DMS79 (cell line): ENCODE results near the gene TRIM51.
"Not testable (repeated sequence)": the region's sequence is repeated elsewhere in the genome, so short reads cannot be mapped to it uniquely, and the experiment has no call there.

Experiments used
- DNase-seq: peaks from one replicate; lab custom pipeline; 2025; lab: John Stamatoyannopoulos, UW

Gene TRIM51, protein sequence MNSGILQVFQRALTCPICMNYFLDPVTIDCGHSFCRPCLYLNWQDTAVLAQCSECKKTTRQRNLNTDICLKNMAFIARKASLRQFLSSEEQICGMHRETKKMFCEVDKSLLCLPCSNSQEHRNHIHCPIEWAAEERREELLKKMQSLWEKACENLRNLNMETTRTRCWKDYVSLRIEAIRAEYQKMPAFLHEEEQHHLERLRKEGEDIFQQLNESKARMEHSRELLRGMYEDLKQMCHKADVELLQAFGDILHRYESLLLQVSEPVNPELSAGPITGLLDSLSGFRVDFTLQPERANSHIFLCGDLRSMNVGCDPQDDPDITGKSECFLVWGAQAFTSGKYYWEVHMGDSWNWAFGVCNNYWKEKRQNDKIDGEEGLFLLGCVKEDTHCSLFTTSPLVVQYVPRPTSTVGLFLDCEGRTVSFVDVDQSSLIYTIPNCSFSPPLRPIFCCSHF

DNA sequence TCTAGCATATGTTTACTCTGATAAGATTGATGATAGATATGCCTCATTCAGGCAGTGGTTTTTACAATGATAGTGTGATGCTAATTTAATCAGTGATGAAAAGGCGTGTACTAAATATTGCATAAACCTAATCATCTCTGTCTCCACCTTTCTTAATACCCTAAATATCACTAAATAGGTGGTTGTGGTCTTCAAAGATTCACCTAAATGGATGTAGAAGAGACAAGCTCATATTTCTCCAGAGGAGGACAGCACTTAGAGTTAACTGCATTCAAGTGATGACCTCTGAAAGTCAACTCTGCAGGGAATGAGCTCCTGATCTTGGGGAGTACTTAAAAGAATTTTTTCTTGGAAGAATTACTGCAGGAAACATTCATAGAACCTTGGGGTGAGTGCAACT is at the start of gene TRIM51:
TRIM51 (plus strand) TSS at position 301 of the 400 bp plus-strand sequence. CDS start 2,132 bp downstream, outside the sequence.
- not testable (repeated sequence) for DNase-seq

DNA sequence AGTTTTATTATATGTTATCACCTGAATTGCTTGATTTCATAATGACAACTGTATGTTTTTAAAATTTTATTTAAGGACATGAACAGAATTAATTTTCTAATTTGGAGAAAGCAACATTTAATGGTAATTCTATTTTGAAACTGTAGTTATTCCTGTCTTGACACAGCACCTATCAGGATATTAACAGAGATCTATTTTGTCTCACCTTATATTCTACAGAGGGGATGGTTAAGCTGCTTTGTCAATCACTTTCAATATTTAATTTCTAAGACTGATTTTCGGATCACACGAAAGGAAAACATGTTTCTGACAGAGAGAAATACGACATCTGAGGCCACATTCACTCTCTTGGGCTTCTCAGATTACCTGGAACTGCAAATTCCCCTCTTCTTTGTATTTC is 44.6 kb upstream of the TRIM51 start, which contains the start of gene OR5D16:
OR5D16 (plus strand) TSS at position 301 of the 400 bp plus-strand sequence; CDS start at position 301, 0 bp downstream.
- DNase-seq: no peak

DNA sequence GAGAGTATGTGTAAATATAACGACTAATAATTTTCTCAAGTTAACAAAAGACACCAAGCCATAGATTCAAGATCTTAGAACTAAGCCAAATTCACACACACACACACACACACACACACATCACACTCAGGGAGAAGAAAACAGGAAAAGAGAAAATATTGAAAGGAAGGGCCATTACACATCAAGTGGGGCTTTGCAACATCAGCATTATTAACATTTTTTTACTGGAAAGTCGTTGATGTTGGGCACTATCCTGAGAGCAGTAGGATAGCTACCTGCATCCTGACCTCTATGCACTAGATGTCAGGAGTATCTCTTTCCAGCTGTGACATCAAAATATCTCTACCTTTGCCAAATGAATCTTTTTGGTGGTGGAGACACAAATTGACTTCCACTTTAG is 35.6 kb upstream of the TRIM51 start:
- no peak for DNase-seq

DNA sequence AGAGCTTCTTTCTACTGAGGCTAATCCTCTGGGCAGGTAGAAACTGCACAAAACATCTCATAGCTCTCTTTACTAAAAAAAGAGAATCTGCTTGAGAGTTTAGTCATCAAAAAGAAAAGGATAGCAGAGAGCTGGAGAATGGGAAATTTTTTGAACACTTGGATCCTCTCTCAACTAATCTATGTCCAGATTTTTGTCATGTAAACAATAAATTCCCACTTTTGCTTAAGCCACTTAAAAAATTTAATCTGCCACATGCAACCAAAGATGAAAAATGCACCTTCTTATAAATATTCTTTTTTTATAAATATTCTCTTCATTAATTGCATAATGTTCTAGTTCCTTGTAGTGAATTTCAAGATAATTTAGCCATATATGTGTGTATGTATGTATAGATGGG is 34.1 kb upstream of the TRIM51 start:
- DNase-seq: no peak

DNA sequence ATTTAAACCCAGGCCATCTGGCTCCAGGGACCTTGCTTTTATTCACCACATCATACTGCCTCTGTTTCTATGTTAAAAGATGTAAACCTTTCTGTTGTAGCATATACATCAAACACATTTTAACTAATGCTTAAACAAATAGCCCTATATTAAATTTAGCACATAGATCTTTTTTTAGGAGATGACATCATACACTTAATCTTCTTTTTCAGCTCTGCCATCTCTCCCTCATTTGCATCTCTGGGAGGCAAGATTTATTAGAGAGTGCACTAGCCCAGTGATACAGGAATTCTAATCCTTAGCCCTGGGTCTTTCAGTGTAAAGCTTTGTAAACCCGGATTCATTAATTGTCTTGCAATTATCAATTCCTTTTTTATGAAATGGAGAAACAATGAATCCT is 31.0 kb upstream of the TRIM51 start:
- DNase-seq: no peak

DNA sequence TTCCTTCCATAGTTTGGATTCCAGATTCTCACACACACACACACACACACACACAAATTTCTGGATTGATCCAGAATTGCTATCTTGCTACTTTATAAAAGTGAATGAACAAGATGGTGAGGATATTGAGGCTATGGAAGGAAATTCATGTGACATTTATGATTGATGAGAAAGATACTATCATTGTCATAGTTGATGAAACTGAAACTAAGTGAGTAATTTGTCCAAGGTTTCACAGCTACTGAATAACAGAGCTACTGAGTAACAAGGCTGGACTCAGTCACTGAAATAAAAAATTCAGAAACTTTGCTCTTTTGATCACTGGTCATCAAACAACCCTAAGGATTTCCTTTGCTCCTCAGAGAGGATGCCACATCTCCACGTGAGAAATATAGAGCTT is 28.4 kb upstream of the TRIM51 start:
- DNase-seq: no peak

DNA sequence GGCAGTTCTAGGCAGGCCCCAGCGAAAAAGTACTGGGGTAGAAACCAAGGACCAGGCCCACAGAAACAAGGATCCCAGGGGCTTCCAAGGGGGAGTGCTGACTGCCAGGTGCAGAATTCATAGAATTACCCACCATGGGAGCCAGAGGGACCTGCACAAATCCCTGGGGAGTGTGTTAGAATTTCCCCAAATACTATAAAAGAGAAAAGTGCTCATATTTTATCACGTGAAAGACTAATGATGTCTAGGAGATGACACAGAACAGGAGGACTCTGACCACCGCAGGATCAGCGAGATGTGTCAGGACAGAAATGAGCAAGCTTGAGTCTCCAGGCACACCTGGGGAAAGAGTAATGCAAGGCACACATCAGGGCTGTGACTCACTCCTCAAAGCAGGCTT is 15.7 kb upstream of the TRIM51 start:
- DNase-seq: not testable (repeated sequence)

DNA sequence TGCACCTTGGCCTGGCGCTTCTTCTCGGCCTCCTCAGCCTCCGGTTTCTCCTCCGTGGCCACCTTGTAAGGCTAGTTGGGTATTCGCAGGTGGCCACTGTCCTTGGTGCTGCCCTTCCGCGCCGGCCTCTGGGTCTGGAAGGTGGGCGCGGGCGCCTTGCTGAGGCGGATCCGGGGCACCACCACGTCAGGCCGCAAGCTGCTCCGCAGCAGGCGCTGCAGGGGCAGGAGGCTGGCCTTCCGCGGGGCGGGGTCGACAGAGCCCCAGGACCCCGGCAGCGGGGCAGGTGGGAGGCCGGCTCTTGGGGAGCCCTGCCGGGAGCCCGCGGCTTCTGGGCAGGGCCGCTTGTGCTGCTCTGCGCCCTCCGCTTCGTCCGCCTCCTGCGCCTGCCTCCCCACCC is 10.4 kb upstream of the TRIM51 start:
- not testable (repeated sequence) for DNase-seq

DNA sequence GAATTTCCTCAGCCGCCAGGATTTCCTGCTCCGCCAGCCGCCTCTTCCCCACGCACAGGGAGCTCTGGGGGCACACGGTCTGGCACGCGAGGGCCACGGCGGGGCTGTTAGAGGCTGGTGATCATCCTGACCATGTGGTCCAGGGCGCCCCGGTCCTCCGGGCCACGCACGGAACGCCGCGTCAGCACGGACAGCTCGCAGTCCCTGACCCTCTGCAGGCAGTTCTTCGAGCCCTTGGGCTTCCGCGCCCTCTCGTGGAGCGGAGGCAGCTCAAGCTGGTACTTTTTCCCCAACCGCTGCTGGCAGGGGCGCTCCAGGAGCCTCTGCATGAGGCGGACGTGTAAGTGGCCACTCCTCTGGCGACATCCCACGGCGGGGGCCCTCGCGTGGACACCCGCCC is 10.0 kb upstream of the TRIM51 start:
- not testable (repeated sequence) for DNase-seq

DNA sequence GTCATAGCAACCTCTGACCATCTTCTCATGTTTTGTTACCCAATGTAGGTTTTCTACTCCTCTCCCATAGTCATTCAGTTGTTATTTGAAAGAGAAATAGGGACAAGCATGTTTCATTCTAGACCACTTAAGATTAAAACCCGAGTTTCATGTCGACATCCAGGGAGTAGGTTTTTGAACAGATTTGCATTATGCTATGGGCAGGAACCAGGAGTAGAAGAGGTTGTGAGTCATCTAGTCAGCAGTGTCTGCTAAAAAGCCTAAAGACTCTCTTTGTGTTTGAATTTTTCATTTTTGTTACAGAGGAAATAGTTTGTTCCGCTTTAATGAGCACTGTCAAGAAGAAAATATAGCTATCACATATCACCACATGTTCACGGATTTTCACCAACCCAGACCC is 1.9 kb downstream of the TRIM51 start:
- DNase-seq: not testable (repeated sequence)

DNA sequence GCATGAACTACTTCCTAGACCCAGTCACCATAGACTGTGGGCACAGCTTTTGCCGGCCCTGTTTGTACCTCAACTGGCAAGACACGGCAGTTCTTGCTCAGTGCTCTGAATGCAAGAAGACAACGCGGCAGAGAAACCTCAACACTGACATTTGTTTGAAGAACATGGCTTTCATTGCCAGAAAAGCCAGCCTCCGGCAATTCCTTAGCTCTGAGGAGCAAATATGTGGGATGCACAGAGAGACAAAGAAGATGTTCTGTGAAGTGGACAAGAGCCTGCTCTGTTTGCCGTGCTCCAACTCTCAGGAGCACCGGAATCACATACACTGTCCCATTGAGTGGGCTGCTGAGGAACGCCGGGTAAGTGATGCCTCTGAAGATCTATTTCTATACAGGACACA is 2.4 kb downstream of the TRIM51 start:
- DNase-seq: not testable (repeated sequence)

DNA sequence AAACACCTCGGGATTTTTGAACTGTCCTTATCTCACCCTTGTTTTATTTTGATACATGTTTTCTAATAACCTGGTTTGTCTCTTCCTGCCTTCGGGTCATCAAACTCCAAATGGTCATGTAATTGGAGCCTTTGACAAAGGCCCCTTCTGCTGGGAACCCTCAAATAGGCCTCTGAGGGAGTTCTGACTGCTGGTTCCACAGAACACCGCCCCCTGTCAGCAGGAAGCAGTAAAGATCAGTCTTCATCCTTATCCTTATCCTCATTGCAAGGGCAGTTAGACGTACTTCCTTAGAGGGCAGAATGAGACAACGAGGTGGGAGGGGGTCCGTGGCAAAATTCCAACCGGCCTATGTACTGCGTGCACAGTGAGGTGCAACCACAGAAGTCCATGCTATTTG is 12.1 kb downstream of the TRIM51 start:
- no peak for DNase-seq

DNA sequence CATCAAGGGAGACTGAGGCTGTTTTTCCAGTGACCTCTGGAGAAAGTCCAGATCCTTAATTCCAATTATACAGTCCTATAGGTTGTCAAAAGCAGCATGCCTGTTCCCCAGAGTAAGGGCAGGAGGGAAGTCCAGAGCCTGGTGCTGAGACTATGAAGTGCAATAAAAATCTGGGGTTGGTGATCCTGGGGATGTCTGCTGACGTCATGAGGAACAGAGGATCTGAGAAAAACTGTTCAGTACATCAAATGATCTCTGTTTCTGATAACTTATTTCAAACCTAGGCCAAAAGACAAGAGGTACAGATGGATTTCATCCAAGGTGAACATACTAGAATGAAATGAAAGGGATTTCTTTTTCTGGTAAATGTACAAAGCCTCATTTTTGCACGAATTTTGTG is 19.2 kb downstream of the TRIM51 start:
- no peak for DNase-seq

DNA sequence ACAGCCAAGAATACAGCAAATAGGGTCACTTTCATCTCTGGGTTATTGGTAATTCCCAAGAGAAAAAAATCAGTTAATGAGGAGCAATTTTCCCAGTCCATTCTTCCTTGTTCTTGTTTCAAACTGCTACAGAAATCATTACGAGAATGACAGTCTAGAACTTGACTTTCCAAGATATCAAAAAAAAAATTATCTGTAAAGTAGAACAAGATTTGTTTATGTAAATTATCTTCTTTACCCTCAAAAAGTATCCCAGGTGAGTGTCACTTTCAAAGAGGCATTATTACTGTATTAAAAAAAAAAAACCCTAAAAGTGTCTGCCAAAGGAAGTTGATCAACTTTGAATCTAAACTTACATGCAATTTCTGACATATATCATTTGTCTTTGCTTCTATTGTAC is 31.4 kb downstream of the TRIM51 start, which contains the start of gene OR5W2:
OR5W2 (minus strand) TSS at position 101 of the 400 bp plus-strand sequence; CDS start at position 101, 0 bp downstream.
- no peak for DNase-seq

DNA sequence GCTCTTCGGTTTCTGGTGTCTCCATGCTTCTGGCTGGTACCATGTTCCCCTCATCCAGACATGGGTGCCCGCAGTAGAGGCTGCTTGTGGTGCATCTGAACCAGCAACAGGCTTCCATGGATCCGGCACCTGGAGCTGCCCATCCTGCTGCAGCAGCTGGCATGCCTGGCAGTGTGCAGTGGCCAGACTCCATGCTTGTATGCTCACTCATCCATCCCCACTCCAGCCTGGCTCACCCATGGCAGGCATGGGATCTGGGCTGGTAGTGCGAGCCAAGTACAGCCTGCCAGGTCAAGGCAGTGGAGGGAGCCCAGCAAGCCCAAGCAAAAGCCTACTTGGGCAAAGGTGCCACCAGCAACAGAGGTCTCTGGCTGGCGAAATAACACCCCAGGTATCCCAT is 37.4 kb downstream of the TRIM51 start:
- no peak for DNase-seq

DNA sequence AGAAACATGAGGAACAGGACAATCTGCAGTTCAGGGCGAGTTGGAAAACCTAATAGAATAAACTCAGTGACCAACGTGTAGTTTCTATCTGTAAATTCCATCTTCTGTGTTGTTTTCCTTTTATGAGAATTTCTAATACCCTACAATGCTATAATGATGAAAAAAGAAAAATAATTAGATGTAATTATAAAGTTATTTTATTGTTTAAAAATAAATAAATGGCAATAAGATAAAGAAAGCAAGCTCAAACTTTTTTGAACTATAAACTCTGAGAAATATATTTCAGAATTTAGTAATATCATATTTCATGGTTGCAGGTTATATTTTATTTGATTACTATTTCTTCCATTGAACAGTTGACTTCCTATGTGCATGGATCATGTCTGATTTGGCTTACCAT is 53.2 kb downstream of the TRIM51 start, which contains the start of gene OR5I1:
OR5I1 (minus strand) TSS at position 101 of the 400 bp plus-strand sequence; CDS start at position 101, 0 bp downstream.
- no peak for DNase-seq
